Sigmoid colon (tissue), 7 donors: ENCODE data around the gene DPT. TPM values are rescaled to one million over a fixed set of nuclear protein-coding genes. Genes with fewer than 3 reads are reported as not detected.

ENCODE experiments used
- DNase-seq: peaks from one replicate; pipeline ENCODE4 v3.0.0-alpha.2; 2019
- H3K27ac ChIP-seq, 4 donors: fragments of 200-600 bp; sonication (generic); one replicate each; pipeline ENCODE4 v1.5.1; 2016 to 2019; ENCODE audit warnings: mild to moderate bottlenecking in 1 of 4
- H3K27me3 ChIP-seq, 3 donors: fragments of 200-600 bp; sonication (generic); one replicate each; pipeline ENCODE4 v1.5.1; 2019; ENCODE audit warnings: mild to moderate bottlenecking in 1 of 3
- H3K36me3 ChIP-seq, 4 donors: fragments of 200-600 bp; sonication (generic); one replicate each; pipeline ENCODE4 v1.5.1; 2016 to 2019
- H3K4me1 ChIP-seq, 4 donors: fragments of 200-600 bp; sonication (generic); one replicate each; pipeline ENCODE4 v1.5.1; 2017 to 2019
- H3K4me3 ChIP-seq, 4 donors: fragments of 200-600 bp; sonication (generic); one replicate each; pipeline ENCODE4 v1.5.1; 2017 to 2019; ENCODE audit warnings: mild to moderate bottlenecking in 2 of 4, moderate library complexity in 1 of 4
- H3K9me3 ChIP-seq, 4 donors: fragments of 200-600 bp in 3 of 4; sonication (generic) in 3 of 4; one replicate each; pipeline versions ENCODE4 v1.5.1 to v1.6.1; 2013 to 2019
- EP300 ChIP-seq, 4 donors: sonication (generic); formaldehyde crosslinking; IDR thresholded peaks; one replicate each; pipeline ENCODE4 v1.6.1; 2017; ENCODE audit warnings: antibody characterized with exemption in 4 of 4
- POLR2A ChIP-seq, 2 donors: fragments of 450-650 bp; IDR thresholded peaks; one replicate each; pipeline ENCODE4 v1.6.1; 2016; ENCODE audit warnings: antibody characterized with exemption in 2 of 2, mild to moderate bottlenecking in 2 of 2, moderate library complexity in 2 of 2
- POLR2AphosphoS5 ChIP-seq, 4 donors: sonication (generic); formaldehyde crosslinking; IDR thresholded peaks; one replicate each; pipeline ENCODE4 v1.6.1; 2017; ENCODE audit warnings: antibody characterized with exemption in 4 of 4
- WGBS, 2 donors: extraction: QIAGEN DNeasy Blood & Tissue Kit; methylation state at CpG; one replicate each; pipeline ENCODE4 v1.1.7; 2013; 5-methylcytosine and 5-hydroxymethylcytosine counted together
- intact Hi-C: fragments of 100-400 bp; cut with DNase I; formaldehyde crosslinking; loops from one replicate; pipeline ENCODE4 v1.15.1; 2023
- polyA plus RNA-seq, 3 donors: library from polyadenylated mRNA; stranded (reverse); fragments of 200-250 nt; gene quantifications; one replicate each; pipeline ENCODE4 v1.2.3, GENCODE V29; 2013
- total RNA-seq, 4 donors: library from RNA; depleted of rRNA; stranded (reverse); fragments of >200 nt; gene quantifications; one replicate each; pipeline ENCODE4 v1.1.0, GENCODE V29; 2016
- TF ChIP-seq, protein P1 (sequence below), 4 experiments: fragments of 450-650 bp in 3 of 4; fragments of 200-600 bp in 1 of 4; IDR thresholded peaks; one replicate each; pipeline ENCODE4 v1.5.1; 2016 to 2019; ENCODE audit warnings: antibody characterized with exemption in 4 of 4, mild to moderate bottlenecking in 3 of 4, moderate library complexity in 2 of 4
- donor health status: healthy with polysubstance abuse.
- donor health status: Bipolar disorder and iron deficiency.
- donor health status: healthy.

Gene DPT
- total and polyA plus RNA-seq, 7 donors: 2.1 to 519 (median 249) TPM

DNA sequence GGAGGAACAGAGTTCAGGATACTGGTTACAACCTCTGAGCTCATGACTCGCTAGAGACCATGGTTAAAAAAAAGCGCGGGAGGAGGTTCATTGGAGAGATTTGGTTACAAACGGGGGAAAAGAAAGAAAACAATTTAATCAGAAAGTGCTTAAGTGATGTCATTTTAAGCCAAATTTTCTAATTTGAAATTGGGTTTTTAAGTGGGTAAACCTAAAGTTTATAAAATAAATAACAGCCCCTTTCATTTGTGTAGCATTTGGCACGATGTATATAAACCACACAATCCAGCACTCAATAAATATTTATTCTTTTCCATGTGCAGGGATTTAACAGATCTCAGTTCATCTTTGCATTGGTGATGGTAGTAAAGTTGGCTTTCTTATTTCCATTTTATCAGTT, 7.0 kb upstream of the DPT start:
- no peak overlapping the region for H3K4me3 ChIP-seq
- TF ChIP-seq, protein P1, sequence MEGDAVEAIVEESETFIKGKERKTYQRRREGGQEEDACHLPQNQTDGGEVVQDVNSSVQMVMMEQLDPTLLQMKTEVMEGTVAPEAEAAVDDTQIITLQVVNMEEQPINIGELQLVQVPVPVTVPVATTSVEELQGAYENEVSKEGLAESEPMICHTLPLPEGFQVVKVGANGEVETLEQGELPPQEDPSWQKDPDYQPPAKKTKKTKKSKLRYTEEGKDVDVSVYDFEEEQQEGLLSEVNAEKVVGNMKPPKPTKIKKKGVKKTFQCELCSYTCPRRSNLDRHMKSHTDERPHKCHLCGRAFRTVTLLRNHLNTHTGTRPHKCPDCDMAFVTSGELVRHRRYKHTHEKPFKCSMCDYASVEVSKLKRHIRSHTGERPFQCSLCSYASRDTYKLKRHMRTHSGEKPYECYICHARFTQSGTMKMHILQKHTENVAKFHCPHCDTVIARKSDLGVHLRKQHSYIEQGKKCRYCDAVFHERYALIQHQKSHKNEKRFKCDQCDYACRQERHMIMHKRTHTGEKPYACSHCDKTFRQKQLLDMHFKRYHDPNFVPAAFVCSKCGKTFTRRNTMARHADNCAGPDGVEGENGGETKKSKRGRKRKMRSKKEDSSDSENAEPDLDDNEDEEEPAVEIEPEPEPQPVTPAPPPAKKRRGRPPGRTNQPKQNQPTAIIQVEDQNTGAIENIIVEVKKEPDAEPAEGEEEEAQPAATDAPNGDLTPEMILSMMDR (IDR thresholded peaks at IDR 0.05): no peak
- TF ChIP-seq POLR2A (IDR thresholded peaks at IDR 0.05) (no peak), EP300 (IDR thresholded peaks at IDR 0.05) (no peak), POLR2AphosphoS5 (IDR thresholded peaks at IDR 0.05) (no peak)
- H3K9me3 ChIP-seq: no peaks in the 10 kb centered on the region
- DNase-seq: no peak
- peak overlapping the region in 1 of 4 donors; percentile 14 for H3K27ac ChIP-seq
- H3K27me3 ChIP-seq: no peaks in the 10 kb centered on the region
- intact Hi-C loops: no loop called here
- 67 to 81% methylated on average over 5 of the region's 5 CpGs for WGBS, 2 donors
- H3K36me3 ChIP-seq: no peaks in the 10 kb centered on the region
- H3K4me1 ChIP-seq: peaks cover 0 to 49% (median 42%) of the 10 kb centered on the region in 4 donors

DNA sequence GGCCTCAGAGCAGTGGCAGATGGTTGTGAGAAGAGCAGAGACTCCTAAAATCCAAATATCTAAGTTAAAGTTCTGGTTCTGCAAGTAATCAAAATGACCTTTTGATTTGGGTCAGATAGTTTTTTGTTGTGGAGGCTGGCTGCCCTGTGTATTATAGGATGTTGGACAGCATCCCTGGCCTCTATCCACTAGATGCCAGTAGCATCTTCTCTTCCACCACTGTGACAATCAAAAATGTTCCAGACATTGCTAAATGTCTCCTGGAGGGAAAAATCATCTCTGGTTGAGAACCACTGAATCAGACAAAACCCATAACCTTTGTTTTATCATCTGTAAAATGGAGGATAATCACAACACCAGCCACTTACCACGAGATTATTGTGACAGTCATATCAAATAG, 5.9 kb upstream of the DPT start:
- TF ChIP-seq, protein P1 (IDR thresholded peaks at IDR 0.05): no peak
- no peak for TF ChIP-seq POLR2A (IDR thresholded peaks at IDR 0.05)
- TF ChIP-seq POLR2AphosphoS5 (IDR thresholded peaks at IDR 0.05): no peak
- TF ChIP-seq EP300 (IDR thresholded peaks at IDR 0.05): no peak
- Histone ChIP-seq H3K27ac (peak overlapping the region in 1 of 4 donors; percentile 54), H3K36me3 (no peaks in the 10 kb centered on the region), H3K4me1 (peaks cover 0 to 49% (median 42%) of the 10 kb centered on the region in 4 donors), H3K4me3 (no peak overlapping the region), H3K9me3 (no peaks in the 10 kb centered on the region), H3K27me3 (no peaks in the 10 kb centered on the region)
- DNase-seq: no peak
- 76 to 84% methylated on average over 1 of the region's 1 CpG for WGBS, 2 donors
- intact Hi-C loops: no loop called here

DNA sequence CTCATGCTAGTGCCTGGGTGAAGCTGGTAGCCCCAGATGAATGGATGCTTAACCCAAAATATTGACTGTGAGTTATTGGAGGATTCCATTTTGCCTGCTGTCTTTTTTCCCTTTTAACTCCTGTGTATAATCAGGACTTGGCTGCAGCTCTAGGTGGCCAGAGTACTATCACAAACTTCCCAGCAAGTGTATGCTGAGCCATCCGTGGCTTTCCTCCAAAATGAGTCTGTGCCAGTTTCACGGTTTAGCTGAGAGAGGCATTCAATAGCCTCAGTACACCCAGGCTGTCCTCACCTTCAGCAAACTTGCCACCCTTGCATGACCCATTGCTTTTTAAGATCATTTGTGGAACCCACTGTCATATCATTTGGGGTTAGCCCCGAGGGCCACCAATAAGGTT, 5.3 kb upstream of the DPT start:
- intact Hi-C loops: no loop called here
- H3K27me3 ChIP-seq: no peaks in the 10 kb centered on the region
- no peaks in the 10 kb centered on the region for H3K9me3 ChIP-seq
- TF ChIP-seq, protein P1 (IDR thresholded peaks at IDR 0.05): no peak
- no peak for TF ChIP-seq EP300 (IDR thresholded peaks at IDR 0.05)
- TF ChIP-seq POLR2A (IDR thresholded peaks at IDR 0.05): no peak
- no peak for TF ChIP-seq POLR2AphosphoS5 (IDR thresholded peaks at IDR 0.05)
- H3K4me3 ChIP-seq: no peak overlapping the region
- WGBS, 2 donors: 71 to 77% methylated on average over 3 of the region's 3 CpGs
- peaks cover 0 to 49% (median 42%) of the 10 kb centered on the region in 4 donors for H3K4me1 ChIP-seq
- peak overlapping the region in 2 of 4 donors; percentile 33 to 54 for H3K27ac ChIP-seq
- H3K36me3 ChIP-seq: no peaks in the 10 kb centered on the region
- DNase-seq: peak; percentile 73

DNA sequence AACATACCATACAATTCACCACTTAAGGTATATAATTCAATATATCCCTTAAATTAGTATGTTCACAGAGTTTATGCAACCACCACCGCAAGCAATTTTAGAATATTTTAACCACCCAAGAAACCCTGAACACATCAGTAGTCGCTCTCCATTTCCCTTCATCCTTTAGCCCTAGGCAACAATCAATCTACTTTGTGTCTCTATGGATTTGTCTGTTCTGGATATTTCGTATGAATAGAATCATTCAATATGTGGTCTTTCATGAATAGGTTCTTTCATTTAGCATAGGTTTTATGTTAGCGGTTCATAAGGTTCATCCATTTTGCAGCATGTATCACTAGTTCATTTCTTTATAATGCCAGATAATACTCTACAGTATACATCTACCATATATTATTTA, 4.2 kb upstream of the DPT start:
- H3K27me3 ChIP-seq: no peaks in the 10 kb centered on the region
- no peak overlapping the region for H3K4me3 ChIP-seq
- 92 to 96% methylated on average over 4 of the region's 4 CpGs for WGBS, 2 donors
- intact Hi-C loops: no loop called here
- H3K36me3 ChIP-seq: no peaks in the 10 kb centered on the region
- no peak overlapping the region for H3K27ac ChIP-seq
- H3K9me3 ChIP-seq: no peaks in the 10 kb centered on the region
- TF ChIP-seq POLR2AphosphoS5 (IDR thresholded peaks at IDR 0.05) (no peak), POLR2A (IDR thresholded peaks at IDR 0.05) (no peak), EP300 (IDR thresholded peaks at IDR 0.05) (no peak)
- TF ChIP-seq, protein P1 (IDR thresholded peaks at IDR 0.05): no peak
- DNase-seq: no peak
- peaks cover 0 to 44% (median 41%) of the 10 kb centered on the region in 4 donors for H3K4me1 ChIP-seq

DNA sequence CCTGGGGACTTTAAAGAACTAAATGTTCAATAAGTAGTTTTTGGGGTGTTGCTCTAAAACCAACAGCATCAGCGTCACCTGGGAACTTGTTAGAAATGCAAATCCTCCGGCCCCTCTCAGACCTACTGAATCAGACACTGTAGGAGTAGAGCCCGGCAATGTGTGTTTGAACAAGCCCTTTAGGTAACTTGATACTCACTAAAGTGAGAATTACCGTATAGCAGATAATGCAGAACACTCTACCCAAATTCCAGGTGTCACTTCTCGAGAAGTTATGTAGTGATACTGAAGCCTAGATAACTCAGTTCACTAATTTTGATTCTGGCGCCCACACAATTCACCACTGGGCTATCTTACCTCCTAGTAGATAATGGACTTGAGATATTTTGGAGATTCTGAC, 3.7 kb upstream of the DPT start:
- no peaks in the 10 kb centered on the region for H3K36me3 ChIP-seq
- no peak overlapping the region for H3K27ac ChIP-seq
- H3K27me3 ChIP-seq: no peaks in the 10 kb centered on the region
- H3K4me1 ChIP-seq: peaks cover 0 to 43% (median 38%) of the 10 kb centered on the region in 4 donors
- 94 to 96% methylated on average over 6 of the region's 6 CpGs for WGBS, 2 donors
- no peak overlapping the region for H3K4me3 ChIP-seq
- no peak for DNase-seq
- intact Hi-C loops: no loop called here
- H3K9me3 ChIP-seq: no peaks in the 10 kb centered on the region
- TF ChIP-seq, protein P1 (IDR thresholded peaks at IDR 0.05): no peak
- no peak for TF ChIP-seq POLR2A (IDR thresholded peaks at IDR 0.05)
- TF ChIP-seq EP300 (IDR thresholded peaks at IDR 0.05): no peak
- no peak for TF ChIP-seq POLR2AphosphoS5 (IDR thresholded peaks at IDR 0.05)
